Heart right ventricle (tissue), 16 donors: ENCODE measurements around the gene NPTXR. TPM values are rescaled to one million over a fixed set of nuclear protein-coding genes. Genes with fewer than 3 reads are reported as not detected.

Experiments
- ATAC-seq, 8 donors: fragments of 200-7000 bp; cut with Tn5 transposase; one replicate each; pipeline ENCODE4 v1.9.1; 2020; ENCODE audit warnings: mild to moderate bottlenecking in 8 of 8, moderate library complexity in 8 of 8, moderate number of reproducible peaks in 1 of 8
- DNase-seq, 2 donors: peaks; one replicate each; pipeline ENCODE4 v3.0.0-alpha.2; 2020
- H3K27ac ChIP-seq, 10 donors: fragments of 200-600 bp; sonication (generic) in 2 of 10; one replicate each; pipeline versions ENCODE4 v1.5.0 to v1.8.0; 2020 to 2022; ENCODE audit warnings: mild to moderate bottlenecking in 3 of 10
- H3K27me3 ChIP-seq, 7 donors: fragments of 200-600 bp; one replicate each; pipeline ENCODE4 v1.8.0; 2021 to 2022; ENCODE audit warnings: mild to moderate bottlenecking in 2 of 7
- H3K36me3 ChIP-seq, 9 donors: fragments of 200-600 bp; sonication (generic) in 1 of 9; one replicate each; pipeline versions ENCODE4 v1.5.0 to v1.8.0; 2020 to 2022; ENCODE audit warnings: mild to moderate bottlenecking in 2 of 9
- H3K4me1 ChIP-seq, 9 donors: fragments of 200-600 bp; sonication (generic) in 1 of 9; one replicate each; pipeline versions ENCODE4 v1.5.0 to v1.8.0; 2020 to 2022; ENCODE audit warnings: mild to moderate bottlenecking in 4 of 9
- H3K4me3 ChIP-seq, 10 donors: fragments of 200-600 bp; sonication (generic) in 2 of 10; one replicate each; pipeline versions ENCODE4 v1.5.0 to v1.8.0; 2020 to 2022; ENCODE audit warnings: mild to moderate bottlenecking in 7 of 10, moderate library complexity in 2 of 10
- H3K9me3 ChIP-seq, 11 donors: fragments of 200-600 bp in 10 of 11; sonication (generic) in 2 of 11; one replicate each; pipeline versions ENCODE4 v1.5.0 to v1.8.0; 2013 to 2022; ENCODE audit warnings: mild to moderate bottlenecking in 2 of 11, control low read depth in 1 of 11, moderate library complexity in 1 of 11
- WGBS, 2 donors: extraction: QIAGEN DNeasy Blood & Tissue Kit; methylation state at CpG; one replicate each; pipeline ENCODE4 v1.1.7; 2013; ENCODE audit warnings: inconsistent platforms in 1 of 2; 5-methylcytosine and 5-hydroxymethylcytosine counted together
- intact Hi-C, 10 donors: fragments of 100-400 bp; cut with DNase I; formaldehyde crosslinking; loops; one replicate each; pipeline versions ENCODE4 v1.11.1 to v1.14.2; 2022
- polyA plus RNA-seq, 2 donors: library from polyadenylated mRNA; stranded (reverse); fragments of 200-250 nt; gene quantifications; one replicate each; pipeline ENCODE4 v1.2.3, GENCODE V29; 2013
- total RNA-seq, 10 donors: library from RNA; stranded (reverse); fragmentation: NEBNext Ultra II Directional in 3 of 10; extraction: Animal tissue kit (Norgen Biotek cat#: 25700) in 3 of 10; gene quantifications; one replicate each; pipeline versions ENCODE4 v1.2.1 to v1.2.4, GENCODE V29; 2021 to 2023
- TF ChIP-seq, protein P1 (sequence below), 9 donors: fragments of 200-600 bp; sonication (generic) in 2 of 9; IDR thresholded peaks; one replicate each; pipeline versions ENCODE4 v1.5.0 to v1.8.0; 2021 to 2022; ENCODE audit warnings: antibody characterized with exemption in 9 of 9, mild to moderate bottlenecking in 5 of 9, moderate library complexity in 1 of 9
- donor health status: Arrhythmogenic right ventricular cardiomyopathy.
- donor health status: ischemic (EF 13 %, LVEDD 7.1; RV severe dilation, severe dysfunction).
- donor health status: healthy with polysubstance abuse.
- donor health status: DM: no; HTN: yes; CAD: no.
- donor health status: DM: no; HTN: no; CAD: no.
- donor health status: ischemic (EF 25% LVEDD 6.9; RV normal size, moderate dysfunction).
- donor health status: ischemic (EF 25% LVEDD 5.7; RV mildly dilated, moderate dysfunction).
- donor health status: healthy.
- donor health status: DM: yes; HTN: yes; CAD: no.
- donor health status: Ischemic cardiomyopathy.
- donor health status: ischemic (EF 35%, LVEDD 5.7; RV mildly dilated, moderate dysfunction).
- donor health status: nonischemic (EF 11% LVEDD 7.7; RV severe dilation, severe dysfunction).
- donor health status: DM: yes; HTN: yes; CAD: no.
- donor health status: PGD.
- donor health status: ischemic (EF 29% LVEDD 5.4; RV normal size, mild dysfunction).
- donor health status: nonischemic (EF 23%, LVEDD 6.1; RV moderate dilation, normal function).

NPTXR gene
- total and polyA plus RNA-seq, 12 donors, result 8.6 to 32.9 (median 21.4) TPM

DNA sequence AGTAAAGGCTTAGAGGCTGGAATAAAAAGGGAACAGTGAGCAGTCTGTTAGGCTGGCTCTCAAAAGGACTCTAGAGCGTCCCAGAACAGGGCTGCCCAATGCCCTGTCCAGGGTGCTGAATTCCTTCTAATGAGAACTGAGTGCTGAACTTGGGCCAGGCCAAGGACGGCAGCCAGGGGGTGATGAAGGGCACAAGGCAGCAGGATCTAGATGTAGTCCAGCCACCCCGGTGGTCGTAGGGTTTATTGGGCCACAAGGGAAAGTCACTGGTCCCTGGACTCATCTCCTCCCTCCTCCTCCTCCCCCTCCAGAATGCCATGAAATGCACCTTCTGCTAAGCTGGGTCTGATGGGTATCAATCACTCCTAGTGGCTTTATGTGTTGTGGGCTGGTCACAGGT, 19.2 kb downstream of the NPTXR start:
- peaks cover 0 to 3% (median 0%) of the 10 kb centered on the region in 11 donors for H3K9me3 ChIP-seq
- TF ChIP-seq, protein P1, sequence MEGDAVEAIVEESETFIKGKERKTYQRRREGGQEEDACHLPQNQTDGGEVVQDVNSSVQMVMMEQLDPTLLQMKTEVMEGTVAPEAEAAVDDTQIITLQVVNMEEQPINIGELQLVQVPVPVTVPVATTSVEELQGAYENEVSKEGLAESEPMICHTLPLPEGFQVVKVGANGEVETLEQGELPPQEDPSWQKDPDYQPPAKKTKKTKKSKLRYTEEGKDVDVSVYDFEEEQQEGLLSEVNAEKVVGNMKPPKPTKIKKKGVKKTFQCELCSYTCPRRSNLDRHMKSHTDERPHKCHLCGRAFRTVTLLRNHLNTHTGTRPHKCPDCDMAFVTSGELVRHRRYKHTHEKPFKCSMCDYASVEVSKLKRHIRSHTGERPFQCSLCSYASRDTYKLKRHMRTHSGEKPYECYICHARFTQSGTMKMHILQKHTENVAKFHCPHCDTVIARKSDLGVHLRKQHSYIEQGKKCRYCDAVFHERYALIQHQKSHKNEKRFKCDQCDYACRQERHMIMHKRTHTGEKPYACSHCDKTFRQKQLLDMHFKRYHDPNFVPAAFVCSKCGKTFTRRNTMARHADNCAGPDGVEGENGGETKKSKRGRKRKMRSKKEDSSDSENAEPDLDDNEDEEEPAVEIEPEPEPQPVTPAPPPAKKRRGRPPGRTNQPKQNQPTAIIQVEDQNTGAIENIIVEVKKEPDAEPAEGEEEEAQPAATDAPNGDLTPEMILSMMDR (IDR thresholded peaks at IDR 0.05), result peak in 7 of 9 donors; percentile 33 to 58 (median 49)
- H3K36me3 ChIP-seq, result peaks cover 0 to 3% (median 0%) of the 10 kb centered on the region in 9 donors
- 3 to 5% methylated on average over 4 of the region's 4 CpGs for WGBS, 2 donors
- DNase-seq (peak; percentile 49 to 72), ATAC-seq (peak; percentile 68 to 89 (median 82))
- H3K27me3 ChIP-seq, result no peaks in the 10 kb centered on the region
- no peak overlapping the region for H3K27ac ChIP-seq
- intact Hi-C loops, result loop anchor here in 1 of 10 donors (10.0 kb wide), 1 partner anchor 50 kb away; no protein-coding TSS in a partner anchor
- H3K4me1 ChIP-seq, result peaks cover 0 to 3% (median 0%) of the 10 kb centered on the region in 9 donors
- H3K4me3 ChIP-seq, result no peak overlapping the region

DNA sequence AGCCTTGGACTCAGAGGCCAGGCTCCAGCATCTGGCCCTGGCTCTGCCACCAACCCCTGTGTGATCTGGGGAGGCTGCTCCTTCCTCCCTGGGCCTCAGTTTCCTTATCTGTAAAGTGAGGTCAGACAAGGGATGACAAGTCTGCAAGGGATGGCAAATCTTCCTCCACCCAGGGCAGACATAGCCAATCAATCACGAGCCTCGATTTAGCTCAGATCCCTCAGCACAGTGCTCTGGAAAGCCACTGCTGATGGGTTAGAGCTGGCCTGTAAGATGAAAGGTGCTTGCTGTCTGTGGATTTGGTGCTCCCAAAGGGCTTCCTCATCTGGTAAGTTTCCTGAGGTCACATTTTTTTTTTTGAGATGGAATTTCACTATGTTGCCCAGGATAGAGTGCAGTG, 20.2 kb downstream of the NPTXR start:
- Histone ChIP-seq H3K27ac (no peak overlapping the region), H3K36me3 (peaks cover 0 to 3% (median 0%) of the 10 kb centered on the region in 9 donors), H3K27me3 (no peaks in the 10 kb centered on the region), H3K4me1 (peaks cover 0 to 3% (median 0%) of the 10 kb centered on the region in 9 donors), H3K9me3 (no peaks in the 10 kb centered on the region), H3K4me3 (no peak overlapping the region)
- no peak for ATAC-seq
- intact Hi-C loops, result loop anchor here in 1 of 10 donors (10.0 kb wide), 1 partner anchor 49 kb away; no protein-coding TSS in a partner anchor
- TF ChIP-seq, protein P1 (IDR thresholded peaks at IDR 0.05), result no peak
- 69 to 81% methylated on average over 2 of the region's 2 CpGs for WGBS, 2 donors
- DNase-seq, result no peak

DNA sequence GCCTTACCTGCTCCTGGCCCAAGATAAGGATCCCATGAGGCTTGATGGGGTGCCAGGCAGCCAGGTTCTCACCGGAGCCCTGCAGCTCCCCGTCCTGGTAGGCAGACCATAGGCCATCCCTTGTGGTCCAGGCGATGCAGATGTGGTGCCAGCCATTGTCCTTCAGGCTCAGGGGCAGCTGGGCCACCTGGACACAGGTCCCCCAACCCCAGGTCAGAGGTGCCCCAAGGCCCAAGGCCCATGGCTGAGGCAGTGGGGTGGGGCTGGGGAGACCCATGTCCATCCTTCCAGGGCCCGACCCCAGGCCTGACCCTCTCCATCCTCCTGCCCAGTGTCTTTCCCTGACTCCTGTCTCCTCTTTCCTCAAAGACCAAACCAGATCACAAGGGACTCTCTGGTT, 20.8 kb downstream of the NPTXR start:
- no peak for DNase-seq
- no peaks in the 10 kb centered on the region for H3K27me3 ChIP-seq

DNA sequence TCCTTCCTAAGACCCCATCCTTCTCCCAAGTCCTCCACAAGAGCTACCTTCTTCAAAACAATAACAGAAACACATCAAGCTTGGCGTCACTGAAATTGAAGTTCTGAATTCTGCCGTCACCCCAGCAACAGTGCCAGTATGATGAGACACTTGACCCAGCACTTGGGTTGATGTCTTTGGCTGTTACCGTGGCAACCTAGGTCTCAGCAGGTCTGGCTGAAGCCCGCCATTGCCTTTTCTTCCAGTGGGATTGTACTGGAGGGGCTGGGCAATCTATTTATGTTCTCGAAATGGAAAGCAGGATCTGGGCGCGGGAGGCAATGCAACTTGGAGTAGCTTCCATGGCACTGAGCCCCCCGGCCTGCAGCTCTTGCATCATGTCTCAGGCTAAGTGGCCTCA, 23.8 kb downstream of the NPTXR start:
- DNase-seq, result no peak
- 81 to 86% methylated on average over 8 of the region's 8 CpGs for WGBS, 2 donors
- no peaks in the 10 kb centered on the region for H3K36me3 ChIP-seq

More for the DNA sequence above, 20.8 kb downstream of the NPTXR start:
- Histone ChIP-seq H3K4me1 (peaks cover 0 to 3% (median 0%) of the 10 kb centered on the region in 9 donors), H3K9me3 (no peaks in the 10 kb centered on the region), H3K36me3 (peaks cover 0 to 3% (median 0%) of the 10 kb centered on the region in 9 donors), H3K4me3 (no peak overlapping the region), H3K27ac (no peak overlapping the region)
- no peak for ATAC-seq
- intact Hi-C loops, result loop anchor here in 1 of 10 donors (10.0 kb wide), 1 partner anchor 48 kb away; no protein-coding TSS in a partner anchor
- TF ChIP-seq, protein P1 (IDR thresholded peaks at IDR 0.05), result no peak
- 87 to 89% methylated on average over 4 of the region's 4 CpGs for WGBS, 2 donors

More for the DNA sequence above, 23.8 kb downstream of the NPTXR start:
- H3K4me1 ChIP-seq, result peaks cover 0 to 3% (median 0%) of the 10 kb centered on the region in 9 donors
- H3K9me3 ChIP-seq, result no peaks in the 10 kb centered on the region
- no peak overlapping the region for H3K4me3 ChIP-seq
- intact Hi-C loops, result loop anchor here in 1 of 10 donors (10.0 kb wide), 1 partner anchor 45 kb away; no protein-coding TSS in a partner anchor
- H3K27me3 ChIP-seq, result no peaks in the 10 kb centered on the region
- no peak for ATAC-seq
- TF ChIP-seq, protein P1 (IDR thresholded peaks at IDR 0.05), result no peak
- no peak overlapping the region for H3K27ac ChIP-seq
